Stimulated activated CD4-positive, alpha-beta T cell treated with anti-CD3 and anti-CD28 coated beads, Interleukin-1b, Interleukin-23, amount 100 ng/mL, for 4 hours (primary cell): Measurements from ENCODE around the gene LGMN.

Experiments used
- DNase-seq, 2 donors: peaks; one replicate each; pipeline ENCODE4 v3.0.0-alpha.2; 2020; ENCODE audit warnings: low read depth in 2 of 2

The LGMN gene

GRCh38 chr14:92676403-92677086, 71.9 kb downstream of the LGMN start:
- no peak for DNase-seq

- DNase-seq, result no peak
Observed at GRCh38 chr14:92675976-92676375, 72.5 kb downstream of the LGMN start.

GRCh38 chr14:92675421-92675820, 73.0 kb downstream of the LGMN start:
- DNase-seq, result no peak

- no peak for DNase-seq
Observed at GRCh38 chr14:92673601-92674150, 74.8 kb downstream of the LGMN start.

GRCh38 chr14:92670643-92671366, 77.6 kb downstream of the LGMN start:
- no peak for DNase-seq

GRCh38 chr14:92670160-92670559, 78.3 kb downstream of the LGMN start:
- no peak for DNase-seq

GRCh38 chr14:92668276-92668973, 80.0 kb downstream of the LGMN start:
- no peak for DNase-seq

- no peak for DNase-seq
Observed at GRCh38 chr14:92666251-92666650, 82.2 kb downstream of the LGMN start.

GRCh38 chr14:92665661-92666110, 82.7 kb downstream of the LGMN start:
- DNase-seq, result no peak

- DNase-seq, result no peak
Observed at GRCh38 chr14:92663049-92663448, 85.4 kb downstream of the LGMN start.

GRCh38 chr14:92660571-92660970, 87.9 kb downstream of the LGMN start:
- DNase-seq, result no peak

GRCh38 chr14:92659765-92660561, 88.5 kb downstream of the LGMN start:
- DNase-seq, result no peak

- DNase-seq, result no peak
Observed at GRCh38 chr14:92658684-92659083, 89.7 kb downstream of the LGMN start.

- no peak for DNase-seq
Observed at GRCh38 chr14:92658160-92658559, 90.3 kb downstream of the LGMN start.

- DNase-seq, result no peak
Observed at GRCh38 chr14:92657457-92658142, 90.8 kb downstream of the LGMN start.

GRCh38 chr14:92656306-92657081, 91.9 kb downstream of the LGMN start:
- no peak for DNase-seq

GRCh38 chr14:92655419-92656201, 92.8 kb downstream of the LGMN start:
- DNase-seq, result no peak

- DNase-seq, result no peak
Observed at GRCh38 chr14:92654239-92654901, 94.1 kb downstream of the LGMN start.
